ENCODE results near the gene ASTN1.

DNA sequence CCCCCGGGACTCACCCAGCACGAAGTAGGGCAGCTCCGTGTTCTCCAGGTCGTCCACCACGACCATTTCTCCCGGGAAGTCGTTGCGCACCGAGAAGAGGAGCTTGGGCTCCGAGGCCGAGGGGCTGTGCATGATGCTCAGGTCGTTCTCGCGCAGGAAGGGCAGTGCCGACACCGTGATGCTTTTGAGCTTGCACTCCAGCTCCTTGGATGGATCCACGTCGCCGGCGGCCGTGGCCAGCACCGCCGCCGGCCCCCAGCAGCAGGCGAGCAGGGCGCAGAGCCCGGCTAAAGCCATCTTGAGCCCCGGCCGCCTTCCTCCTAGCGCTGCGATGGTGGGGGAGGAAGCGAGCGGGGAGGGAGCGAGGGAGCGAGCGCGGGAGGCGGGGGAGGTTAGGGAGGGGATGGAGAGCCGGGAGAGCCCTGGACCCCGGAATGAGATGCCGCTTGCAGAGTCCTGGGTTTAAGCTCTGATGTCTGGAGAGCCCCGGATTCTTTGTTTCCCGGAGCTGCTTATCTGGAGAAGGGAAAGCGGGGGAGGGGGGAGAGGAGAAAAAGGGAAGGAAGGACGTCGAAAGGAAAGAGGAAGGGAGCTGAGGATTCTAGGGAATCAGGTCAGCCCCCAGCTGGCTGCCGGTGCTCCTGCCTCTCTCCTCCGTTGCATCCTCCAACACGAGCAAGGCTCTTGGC lies at the start of gene ASTN1:
- no peak for TF ChIP-seq EZH2 (IDR thresholded peaks at IDR 0.05; ENCODE audit: low read depth)
- TF ChIP-seq, protein P1, sequence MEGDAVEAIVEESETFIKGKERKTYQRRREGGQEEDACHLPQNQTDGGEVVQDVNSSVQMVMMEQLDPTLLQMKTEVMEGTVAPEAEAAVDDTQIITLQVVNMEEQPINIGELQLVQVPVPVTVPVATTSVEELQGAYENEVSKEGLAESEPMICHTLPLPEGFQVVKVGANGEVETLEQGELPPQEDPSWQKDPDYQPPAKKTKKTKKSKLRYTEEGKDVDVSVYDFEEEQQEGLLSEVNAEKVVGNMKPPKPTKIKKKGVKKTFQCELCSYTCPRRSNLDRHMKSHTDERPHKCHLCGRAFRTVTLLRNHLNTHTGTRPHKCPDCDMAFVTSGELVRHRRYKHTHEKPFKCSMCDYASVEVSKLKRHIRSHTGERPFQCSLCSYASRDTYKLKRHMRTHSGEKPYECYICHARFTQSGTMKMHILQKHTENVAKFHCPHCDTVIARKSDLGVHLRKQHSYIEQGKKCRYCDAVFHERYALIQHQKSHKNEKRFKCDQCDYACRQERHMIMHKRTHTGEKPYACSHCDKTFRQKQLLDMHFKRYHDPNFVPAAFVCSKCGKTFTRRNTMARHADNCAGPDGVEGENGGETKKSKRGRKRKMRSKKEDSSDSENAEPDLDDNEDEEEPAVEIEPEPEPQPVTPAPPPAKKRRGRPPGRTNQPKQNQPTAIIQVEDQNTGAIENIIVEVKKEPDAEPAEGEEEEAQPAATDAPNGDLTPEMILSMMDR (conservative IDR thresholded peaks at IDR 0.05) = no peak
